Measurements from ENCODE around the gene CDH4. TPM values are rescaled to one million over a fixed set of nuclear protein-coding genes. Genes with fewer than 3 reads are reported as not detected.

CDH4 gene
- total and polyA plus RNA-seq, 4 donors: 0.06 to 0.10 TPM; not detected in 2

DNA sequence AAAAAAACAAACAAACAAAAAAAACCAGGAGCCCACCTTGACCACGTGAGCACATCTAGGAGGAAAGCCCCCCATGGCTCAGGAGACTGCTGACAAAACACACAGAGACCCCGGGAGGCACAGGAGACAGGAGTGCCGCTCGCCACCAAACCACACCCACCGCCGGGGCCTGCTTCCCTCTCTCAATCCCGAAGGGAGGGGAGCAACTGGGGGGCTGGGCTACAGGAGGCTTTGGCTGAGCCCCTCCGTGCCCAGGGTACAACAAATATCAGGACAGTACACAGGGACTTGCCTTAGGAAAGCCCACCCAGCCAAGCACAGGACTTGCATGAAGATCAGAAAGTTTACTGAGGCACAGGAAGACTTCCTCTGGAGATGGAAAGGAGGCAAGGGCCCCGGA lies 711.1 kb downstream of the CDH4 start:
- ATAC-seq (ENCODE audit: low FRiP score) (no peak), DNase-seq (no peak)
- intact Hi-C loops (cut with DNase I): no loop called here
- Histone ChIP-seq H3K4me3 (ENCODE audit: low read length in 2 of 2) (no peak overlapping the region), H3K4me1 (ENCODE audit: control insufficient read depth in 1 of 2, insufficient read depth in 2 of 2, low read length in 2 of 2) (no peaks in the 10 kb centered on the region), H3K9me3 (ENCODE audit: control insufficient read depth, low read length) (no peaks in the 10 kb centered on the region), H3K27me3 (ENCODE audit: control insufficient read depth in 1 of 2, insufficient read depth in 2 of 2, low read length in 1 of 2) (no peaks in the 10 kb centered on the region), H3K36me3 (ENCODE audit: control insufficient read depth in 1 of 2, insufficient read depth in 2 of 2, low read length in 1 of 2) (no peaks in the 10 kb centered on the region), H3K27ac (ENCODE audit: low read depth in 1 of 2, low read length in 2 of 2) (no peak overlapping the region)
- 77 to 84% methylated on average over 9 of the region's 9 CpGs for WGBS, 2 donors

DNA sequence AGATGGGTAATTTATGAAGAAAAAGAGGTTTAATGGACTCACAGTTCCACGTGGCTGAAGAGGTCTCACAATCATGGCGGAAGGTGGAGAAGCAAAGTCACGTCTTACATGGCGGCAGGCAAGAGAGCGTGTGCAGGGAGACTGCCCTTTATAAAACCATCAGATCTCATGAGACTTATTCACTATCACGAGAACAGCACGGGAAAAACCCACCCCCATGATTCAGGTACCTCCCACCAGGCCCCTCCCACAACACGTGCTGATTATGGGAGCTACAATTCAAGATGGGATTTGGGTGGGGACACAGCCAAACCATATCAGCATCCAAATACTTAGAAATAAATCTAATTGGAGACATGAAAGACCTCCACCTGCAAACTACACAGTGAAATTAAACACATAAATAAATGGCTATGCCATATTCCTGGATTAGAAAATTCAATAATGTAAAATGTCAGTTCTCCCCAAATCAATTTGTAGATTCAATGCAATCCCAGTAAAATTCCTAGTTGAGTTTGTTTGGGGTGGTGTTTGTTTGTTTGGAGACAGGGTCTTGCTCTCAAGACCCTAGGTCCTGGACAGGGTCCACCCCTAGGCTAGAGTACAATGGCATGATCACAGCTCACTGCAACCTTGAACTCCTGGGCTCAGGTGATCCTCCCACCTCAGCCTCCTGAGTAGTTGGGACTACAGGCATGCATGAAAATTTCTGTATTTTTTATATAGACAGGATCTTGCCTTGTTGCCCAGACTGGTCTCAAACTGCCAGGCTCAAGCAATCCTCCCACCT lies 712.0 kb downstream of the CDH4 start:
- Histone ChIP-seq H3K9me3 (ENCODE audit: control insufficient read depth, low read length) (no peaks in the 10 kb centered on the region), H3K36me3 (ENCODE audit: control insufficient read depth in 1 of 2, insufficient read depth in 2 of 2, low read length in 1 of 2) (no peaks in the 10 kb centered on the region), H3K4me3 (ENCODE audit: low read length in 2 of 2) (no peak overlapping the region), H3K27ac (ENCODE audit: low read depth in 1 of 2, low read length in 2 of 2) (no peak overlapping the region), H3K27me3 (ENCODE audit: control insufficient read depth in 1 of 2, insufficient read depth in 2 of 2, low read length in 1 of 2) (no peaks in the 10 kb centered on the region), H3K4me1 (ENCODE audit: control insufficient read depth in 1 of 2, insufficient read depth in 2 of 2, low read length in 2 of 2) (no peaks in the 10 kb centered on the region)
- ATAC-seq (ENCODE audit: low FRiP score) (no peak), DNase-seq (no peak)
- intact Hi-C loops (cut with DNase I): no loop called here
- 88 to 91% methylated on average over 8 of the region's 8 CpGs for WGBS, 2 donors

DNA sequence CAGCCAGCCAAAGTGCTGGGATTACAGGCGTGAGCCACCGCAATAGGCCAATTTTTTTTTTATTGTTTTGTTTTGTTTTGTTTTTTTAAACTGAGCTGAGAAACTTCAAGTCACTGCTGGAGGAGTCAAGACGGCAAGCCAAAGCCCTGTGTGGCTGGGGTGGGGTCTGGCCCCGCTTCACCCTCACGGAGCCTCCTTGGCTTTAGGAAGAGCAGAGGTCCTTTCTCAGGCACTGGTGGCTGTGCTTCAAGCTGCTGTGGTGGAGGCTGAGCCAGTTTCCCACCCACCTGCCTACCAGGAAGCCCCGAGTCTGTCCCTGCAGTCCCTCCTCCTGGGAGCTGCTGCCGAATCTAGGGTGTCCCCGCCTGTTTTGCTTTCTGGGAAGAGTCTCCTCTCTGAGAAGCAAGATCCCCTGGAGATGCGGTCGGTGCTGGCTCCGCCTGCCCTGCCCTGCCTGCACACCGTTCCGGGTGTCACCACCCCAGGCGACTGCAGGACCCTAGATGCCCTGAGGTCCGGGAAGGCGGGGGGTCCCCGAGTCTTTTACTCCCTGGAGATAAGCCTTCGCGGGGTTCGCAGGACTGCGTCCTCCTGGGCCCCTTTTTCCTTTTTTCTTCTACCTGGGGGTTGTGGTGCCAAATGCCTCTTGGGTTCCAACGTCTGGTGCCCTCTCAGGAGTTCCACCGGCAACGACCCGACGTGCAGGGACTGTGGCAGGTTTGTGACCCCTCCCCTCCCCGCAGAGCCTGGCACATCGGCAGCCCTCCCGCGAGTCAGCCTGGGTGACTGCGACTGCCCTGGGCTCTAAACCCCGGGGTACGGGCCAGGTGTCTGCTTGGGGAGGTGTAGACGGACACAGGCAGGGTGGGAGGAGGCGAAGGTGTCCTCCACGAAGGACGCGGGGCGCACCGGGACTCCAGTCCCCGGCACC lies 712.9 kb downstream of the CDH4 start:
- Histone ChIP-seq H3K27me3 (ENCODE audit: control insufficient read depth in 1 of 2, insufficient read depth in 2 of 2, low read length in 1 of 2) (no peaks in the 10 kb centered on the region), H3K9me3 (ENCODE audit: control insufficient read depth, low read length) (no peaks in the 10 kb centered on the region), H3K36me3 (ENCODE audit: control insufficient read depth in 1 of 2, insufficient read depth in 2 of 2, low read length in 1 of 2) (no peaks in the 10 kb centered on the region), H3K4me1 (ENCODE audit: control insufficient read depth in 1 of 2, insufficient read depth in 2 of 2, low read length in 2 of 2) (no peaks in the 10 kb centered on the region), H3K27ac (ENCODE audit: low read depth in 1 of 2, low read length in 2 of 2) (no peak overlapping the region), H3K4me3 (ENCODE audit: low read length in 2 of 2) (no peak overlapping the region)
- ATAC-seq (ENCODE audit: low FRiP score): no peak
- DNase-seq: no peak
- WGBS, 2 donors: 25 to 26% methylated on average over 35 to 41 of the region's 41 CpGs
- intact Hi-C loops (cut with DNase I): no loop called here

DNA sequence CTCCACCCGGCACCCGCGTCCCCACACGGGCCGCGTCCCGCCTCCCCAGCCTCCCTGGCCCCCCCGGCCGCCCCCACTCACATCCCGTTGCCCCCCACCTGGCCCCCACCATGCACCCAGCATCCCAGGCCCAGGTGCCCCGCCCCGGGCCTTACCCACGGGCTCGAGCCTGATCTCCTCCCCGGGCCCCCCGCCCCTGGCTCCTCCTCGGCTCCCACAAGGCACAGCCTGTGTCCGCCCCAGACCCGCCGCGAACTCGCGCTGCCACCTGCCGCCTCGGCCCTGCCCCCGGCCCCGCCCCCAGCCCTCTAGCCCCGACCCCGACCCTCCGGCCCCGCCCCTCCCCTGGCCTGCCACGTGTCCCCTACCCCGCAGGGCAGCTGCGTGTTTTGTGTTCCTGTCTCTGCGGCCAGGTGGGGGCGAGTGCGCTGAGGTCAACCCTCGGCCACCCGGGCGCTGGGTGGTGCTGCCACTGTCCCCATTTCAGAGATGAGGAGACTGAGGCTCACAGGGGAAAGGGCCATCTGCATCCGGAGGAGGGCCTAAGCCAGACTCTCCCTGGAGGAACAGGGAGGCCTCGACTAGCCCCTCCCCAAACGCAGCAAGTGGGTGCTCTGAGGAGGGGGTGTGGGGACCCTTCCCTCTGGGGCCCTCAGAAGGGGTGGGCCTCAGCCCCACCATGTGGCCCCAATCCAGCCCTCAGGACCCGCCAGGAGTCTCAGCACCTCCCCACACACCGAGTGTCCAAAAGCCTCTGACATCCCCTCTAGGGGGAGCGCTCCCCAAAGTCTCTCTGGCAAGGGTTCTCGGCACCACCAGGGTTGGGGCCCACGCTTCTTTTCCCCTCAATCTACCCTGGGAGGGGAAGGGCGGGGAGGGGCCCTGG lies 713.8 kb downstream of the CDH4 start:
- no peaks in the 10 kb centered on the region for H3K36me3 ChIP-seq (ENCODE audit: control insufficient read depth in 1 of 2, insufficient read depth in 2 of 2, low read length in 1 of 2)
- ATAC-seq (ENCODE audit: low FRiP score) (no peak), DNase-seq (no peak)
- no peaks in the 10 kb centered on the region for H3K9me3 ChIP-seq (ENCODE audit: control insufficient read depth, low read length)
- no peak overlapping the region for H3K27ac ChIP-seq (ENCODE audit: low read depth in 1 of 2, low read length in 2 of 2)
- WGBS, 2 donors: 18 to 19% methylated on average over 26 to 49 of the region's 49 CpGs
- H3K4me3 ChIP-seq (ENCODE audit: low read length in 2 of 2): no peak overlapping the region
- intact Hi-C loops (cut with DNase I): no loop called here
- no peaks in the 10 kb centered on the region for H3K27me3 ChIP-seq (ENCODE audit: control insufficient read depth in 1 of 2, insufficient read depth in 2 of 2, low read length in 1 of 2)
- H3K4me1 ChIP-seq (ENCODE audit: control insufficient read depth in 1 of 2, insufficient read depth in 2 of 2, low read length in 2 of 2): no peaks in the 10 kb centered on the region

DNA sequence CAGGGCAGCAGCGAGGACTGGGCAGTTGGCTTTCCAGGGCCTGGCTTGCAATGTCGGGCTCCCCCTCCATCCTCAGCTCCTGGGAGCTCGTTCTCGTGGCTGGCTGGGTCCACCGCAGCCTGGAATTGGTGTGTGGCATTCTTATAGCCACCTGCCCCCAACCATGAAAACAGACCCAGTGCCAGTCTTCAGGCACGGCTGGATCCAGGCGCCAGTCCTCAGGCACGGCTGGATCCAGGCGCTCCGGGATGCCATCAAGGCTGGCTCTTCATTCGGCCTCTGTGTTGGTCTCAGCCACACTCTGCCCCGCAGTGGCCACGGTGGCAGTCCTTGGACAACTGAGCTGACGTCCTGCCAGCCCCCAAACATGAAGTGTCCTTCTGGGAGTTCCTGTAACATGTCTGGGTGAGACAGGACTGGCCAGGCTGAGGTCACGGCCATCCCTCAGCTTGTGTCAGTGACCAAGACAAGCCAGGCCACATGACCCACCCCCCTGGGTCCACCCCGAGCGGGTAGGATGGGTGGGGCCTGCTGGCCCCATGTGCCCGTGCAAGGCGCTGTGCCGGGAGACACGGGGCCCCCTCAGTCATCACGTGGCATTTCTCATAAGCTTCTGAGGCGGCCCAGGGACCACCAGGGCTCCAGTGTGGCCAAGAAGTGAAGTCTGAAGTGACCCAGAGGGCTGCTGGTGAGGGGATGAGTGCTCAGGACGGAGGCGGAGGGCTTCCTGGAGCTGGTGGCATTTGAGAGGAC lies 714.6 kb downstream of the CDH4 start:
- H3K27me3 ChIP-seq (ENCODE audit: control insufficient read depth in 1 of 2, insufficient read depth in 2 of 2, low read length in 1 of 2): no peaks in the 10 kb centered on the region
- 81 to 83% methylated on average over 25 of the region's 25 CpGs for WGBS, 2 donors
- no peak for DNase-seq
- no peaks in the 10 kb centered on the region for H3K9me3 ChIP-seq (ENCODE audit: control insufficient read depth, low read length)
- intact Hi-C loops (cut with DNase I): no loop called here
- H3K27ac ChIP-seq (ENCODE audit: low read depth in 1 of 2, low read length in 2 of 2): no peak overlapping the region
- H3K4me3 ChIP-seq (ENCODE audit: low read length in 2 of 2): no peak overlapping the region
- H3K36me3 ChIP-seq (ENCODE audit: control insufficient read depth in 1 of 2, insufficient read depth in 2 of 2, low read length in 1 of 2): no peaks in the 10 kb centered on the region
- H3K4me1 ChIP-seq (ENCODE audit: control insufficient read depth in 1 of 2, insufficient read depth in 2 of 2, low read length in 2 of 2): no peaks in the 10 kb centered on the region
- ATAC-seq (ENCODE audit: low FRiP score): no peak

DNA sequence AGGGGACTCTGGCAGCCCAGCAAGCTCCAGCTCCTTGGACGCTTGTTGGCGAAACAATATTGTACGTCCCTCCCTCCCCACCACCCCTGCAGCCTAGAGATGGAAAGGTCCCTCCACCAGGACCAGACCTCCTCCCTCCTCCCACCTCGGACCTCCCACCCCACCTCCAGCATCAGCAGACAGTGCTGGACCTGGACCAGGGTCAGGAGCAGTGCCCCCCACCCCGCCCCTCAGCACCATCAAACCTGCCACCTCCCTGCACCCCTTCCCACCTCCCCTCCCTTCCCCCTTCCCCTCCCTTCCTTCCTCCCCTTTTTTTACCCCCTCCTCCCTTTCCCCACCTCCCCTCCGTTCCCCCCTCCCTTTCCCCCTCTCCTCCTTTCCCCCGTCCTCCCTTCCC lies 715.2 kb downstream of the CDH4 start:
- Histone ChIP-seq H3K27ac (ENCODE audit: low read depth in 1 of 2, low read length in 2 of 2) (no peak overlapping the region), H3K27me3 (ENCODE audit: control insufficient read depth in 1 of 2, insufficient read depth in 2 of 2, low read length in 1 of 2) (no peaks in the 10 kb centered on the region), H3K4me1 (ENCODE audit: control insufficient read depth in 1 of 2, insufficient read depth in 2 of 2, low read length in 2 of 2) (no peaks in the 10 kb centered on the region), H3K9me3 (ENCODE audit: control insufficient read depth, low read length) (no peaks in the 10 kb centered on the region), H3K4me3 (ENCODE audit: low read length in 2 of 2) (no peak overlapping the region), H3K36me3 (ENCODE audit: control insufficient read depth in 1 of 2, insufficient read depth in 2 of 2, low read length in 1 of 2) (no peaks in the 10 kb centered on the region)
- intact Hi-C loops (cut with DNase I): no loop called here
- WGBS, 2 donors: 71% methylated on average over 7 of the region's 7 CpGs
- ATAC-seq (ENCODE audit: low FRiP score) (no peak), DNase-seq (no peak)

DNA sequence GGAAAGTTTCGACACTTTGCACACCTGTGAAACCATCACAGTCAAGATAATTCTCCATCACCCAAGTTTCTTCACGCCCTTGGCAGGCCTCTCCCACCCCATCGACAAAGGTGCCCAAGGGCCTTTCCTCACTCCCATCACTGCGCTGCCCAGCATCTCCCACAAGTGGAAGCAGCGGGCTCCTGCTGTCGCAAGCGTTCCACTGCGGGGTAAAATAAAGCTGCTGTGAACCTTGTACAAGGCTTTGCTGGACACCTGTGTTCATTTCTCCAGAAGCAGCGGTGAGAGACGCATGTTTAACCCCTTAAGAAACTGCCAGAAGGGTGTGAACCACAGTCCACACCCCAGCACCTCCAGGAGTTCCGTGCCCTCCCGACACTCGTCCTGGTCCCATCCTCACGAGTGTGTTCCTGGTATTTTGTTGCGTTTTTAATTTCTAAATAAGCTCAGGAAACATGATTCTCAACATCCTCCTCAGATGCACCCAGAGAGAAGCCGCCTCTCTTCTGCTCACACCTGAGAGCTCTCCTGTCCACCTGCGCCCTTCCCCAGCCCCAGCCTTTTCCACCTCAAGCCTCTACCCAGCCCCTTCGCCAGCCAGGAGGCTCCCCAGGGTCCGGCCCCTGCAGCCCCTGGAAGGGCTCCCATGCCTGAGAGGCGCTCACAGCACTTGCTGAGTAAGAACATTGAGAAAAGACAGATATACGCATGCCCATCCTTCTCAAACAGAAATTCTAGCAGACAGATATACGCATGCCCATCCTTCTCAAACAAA lies 716.2 kb downstream of the CDH4 start:
- WGBS, 2 donors: 85% methylated on average over 22 of the region's 22 CpGs
- Histone ChIP-seq H3K9me3 (ENCODE audit: control insufficient read depth, low read length) (peaks cover 2% of the 10 kb centered on the region), H3K27me3 (ENCODE audit: control insufficient read depth in 1 of 2, insufficient read depth in 2 of 2, low read length in 1 of 2) (no peaks in the 10 kb centered on the region), H3K4me3 (ENCODE audit: low read length in 2 of 2) (no peak overlapping the region), H3K36me3 (ENCODE audit: control insufficient read depth in 1 of 2, insufficient read depth in 2 of 2, low read length in 1 of 2) (peaks cover 0 to 2% of the 10 kb centered on the region in 2 donors), H3K27ac (ENCODE audit: low read depth in 1 of 2, low read length in 2 of 2) (no peak overlapping the region), H3K4me1 (ENCODE audit: control insufficient read depth in 1 of 2, insufficient read depth in 2 of 2, low read length in 2 of 2) (no peaks in the 10 kb centered on the region)
- intact Hi-C loops (cut with DNase I): no loop called here
- no peak for DNase-seq
- ATAC-seq (ENCODE audit: low FRiP score): no peak
